ENCODE measurements around the gene TGFBR3. TPM values are rescaled to one million over a fixed set of nuclear protein-coding genes. Genes with fewer than 3 reads are reported as not detected.

Gene TGFBR3
- total and polyA plus RNA-seq, 9 of the 15 experiments (the other 6 are each of a cell fraction or from before 2014, with no cell fraction given): 3.6 to 32.4 (median 15.6) TPM

- BruUV-seq (replicated peaks): no TSS peak
- H3K9me3 ChIP-seq (replicated peaks; ENCODE audit: control insufficient read depth, insufficient read depth, low read depth, low read length): no peaks in the 10 kb centered on the region
- H3K4me1 ChIP-seq (replicated peaks in 1 of 2; ENCODE audit: control insufficient read depth in 2 of 2, insufficient read depth in 2 of 2, low read length in 2 of 2): peaks cover 3 to 13% of the 10 kb centered on the region in 2 experiments; a peak in 3 of 5 replicates
- POLR2A ChIA-PET: interaction anchor here (1.4 kb wide), 1 partner anchor 18 kb away, joined by 3 read pairs; no protein-coding TSS in a partner anchor
- in situ Hi-C loops (cut with MboI) (no loop called here), intact Hi-C loops (cut with micrococcal nuclease) (no loop called here)
- H3K79me2 ChIP-seq (ENCODE audit: control insufficient read depth, insufficient read depth, low read length): no peaks in the 10 kb centered on the region
- H3K9ac ChIP-seq (ENCODE audit: insufficient read depth in 1 of 2, low read depth in 2 of 2, low read length in 2 of 2): no peak overlapping the region
- H2AFZ ChIP-seq (ENCODE audit: low read depth, low read length): no peak overlapping the region
- no peak overlapping the region for H3K4me3 ChIP-seq
- ATAC-seq (no peak), FAIRE-seq (no peak), DNase-seq (ENCODE audit: extremely low read depth in 1 of 4, low spot score in 3 of 4) (no peak)
- H3K27me3 ChIP-seq (ENCODE audit: control insufficient read depth in 2 of 2, insufficient read depth in 2 of 2, low read length in 2 of 2): no peaks in the 10 kb centered on the region
- peaks cover 7% of the 10 kb centered on the region; the same call in 1 of the 3 replicates for H3K36me3 ChIP-seq (ENCODE audit: control insufficient read depth, insufficient read depth, low read length)
- no peak overlapping the region for H3K27ac ChIP-seq (ENCODE audit: extremely low read depth, low read depth, low read length)
- no peak for TF ChIP-seq USF2 (CRISPR knock-in tag; IDR thresholded peaks at IDR 0.05)
- TF ChIP-seq STAT5A (IDR thresholded peaks at IDR 0.05; ENCODE audit: borderline replicate concordance, low read length): no peak
- no peak for TF ChIP-seq ZBTB8A (IDR thresholded peaks at IDR 0.05; ENCODE audit: partially characterized antibody)
- no peak for TF ChIP-seq RFX1 (IDR thresholded peaks at IDR 0.05)
- TF ChIP-seq NFATC3 (IDR thresholded peaks at IDR 0.05): no peak
- no peak for TF ChIP-seq ZKSCAN3 (CRISPR knock-in tag; IDR thresholded peaks at IDR 0.05)
- no peak for TF ChIP-seq ELF2 (CRISPR knock-in tag; IDR thresholded peaks at IDR 0.05)
- TF ChIP-seq HOXB6 (CRISPR knock-in tag; IDR thresholded peaks at IDR 0.05; ENCODE audit: borderline replicate concordance): no peak
- no peak for TF ChIP-seq HMG20B (CRISPR knock-in tag; IDR thresholded peaks at IDR 0.05)
- TF ChIP-seq, protein P1, sequence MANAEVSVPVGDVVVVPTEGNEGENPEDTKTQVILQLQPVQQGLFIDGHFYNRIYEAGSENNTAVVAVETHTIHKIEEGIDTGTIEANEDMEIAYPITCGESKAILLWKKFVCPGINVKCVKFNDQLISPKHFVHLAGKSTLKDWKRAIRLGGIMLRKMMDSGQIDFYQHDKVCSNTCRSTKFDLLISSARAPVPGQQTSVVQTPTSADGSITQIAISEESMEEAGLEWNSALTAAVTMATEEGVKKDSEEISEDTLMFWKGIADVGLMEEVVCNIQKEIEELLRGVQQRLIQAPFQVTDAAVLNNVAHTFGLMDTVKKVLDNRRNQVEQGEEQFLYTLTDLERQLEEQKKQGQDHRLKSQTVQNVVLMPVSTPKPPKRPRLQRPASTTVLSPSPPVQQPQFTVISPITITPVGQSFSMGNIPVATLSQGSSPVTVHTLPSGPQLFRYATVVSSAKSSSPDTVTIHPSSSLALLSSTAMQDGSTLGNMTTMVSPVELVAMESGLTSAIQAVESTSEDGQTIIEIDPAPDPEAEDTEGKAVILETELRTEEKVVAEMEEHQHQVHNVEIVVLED (CRISPR knock-in tag; IDR thresholded peaks at IDR 0.05): no peak
- TF ChIP-seq TAF9B (IDR thresholded peaks at IDR 0.05; ENCODE audit: partially characterized antibody): no peak
- no peak for TF ChIP-seq PHB (CRISPR knock-in tag; IDR thresholded peaks at IDR 0.05)
- TF ChIP-seq THAP7 (CRISPR knock-in tag; IDR thresholded peaks at IDR 0.05): no peak
- TF ChIP-seq POLR2H (tag; IDR thresholded peaks at IDR 0.05; ENCODE audit: low read depth): no peak
- no peak for TF ChIP-seq CBX2 (IDR thresholded peaks at IDR 0.05; ENCODE audit: insufficient read depth, low read length, poor library complexity, severe bottlenecking)
- no peak for TF ChIP-seq E2F3 (CRISPR knock-in tag; IDR thresholded peaks at IDR 0.05)
- TF ChIP-seq DMBX1 (CRISPR knock-in tag; IDR thresholded peaks at IDR 0.05; ENCODE audit: borderline replicate concordance): no peak
- no peaks in the 10 kb centered on the region for H3K9me1 ChIP-seq (ENCODE audit: control insufficient read depth, insufficient read depth, low read length)
- CTCF ChIA-PET (ENCODE audit: low intra/inter-chr PET ratio): no interaction called here
- H3K4me2 ChIP-seq (ENCODE audit: insufficient read depth, low read length): no peak overlapping the region
- 72% methylated on average over 3 of the region's 3 CpGs for WGBS (ENCODE audit: insufficient coverage, low coverage, missing lambda C conversion rate)
- no peaks in the 10 kb centered on the region for H4K20me1 ChIP-seq (replicated peaks; ENCODE audit: control insufficient read depth, insufficient read depth, low read length)
Observed at GRCh38 chr1:91793877-91794276, 92.1 kb downstream of the TGFBR3 start.
